Ramos (cell line): Measurements from ENCODE around the gene ZKSCAN8.

Source experiments
- in situ Hi-C: fragments of 300-500 bp; cut with MboI; formaldehyde crosslinking; loops from one replicate; pipeline ENCODE4 v1.14.3; 2022; ENCODE audit warnings: low sequenced_read_pairs; ENCODE audit not compliant: unreplicated experiment

Gene ZKSCAN8

DNA sequence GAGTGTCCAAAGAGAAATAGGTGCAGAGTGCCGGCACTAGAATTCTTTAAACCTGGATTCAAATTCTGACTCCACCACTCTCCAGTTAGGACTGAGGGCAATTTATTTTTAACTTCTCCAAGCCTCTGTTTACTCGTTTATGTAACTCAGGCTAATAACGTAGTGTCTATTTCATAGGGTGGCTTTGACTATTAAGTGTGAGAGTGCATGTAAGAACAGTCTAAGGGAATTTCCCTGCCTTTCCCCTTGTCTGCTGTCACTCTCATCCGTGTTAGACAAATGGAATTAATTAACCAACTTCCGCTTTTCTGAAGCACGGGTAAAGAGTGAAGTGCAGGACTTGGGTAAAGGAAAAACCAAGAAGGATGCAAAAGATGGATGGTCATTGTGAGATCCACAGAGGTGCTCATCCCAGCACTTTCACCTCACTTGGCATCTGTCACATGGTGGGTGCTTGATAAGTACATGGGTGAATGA, 4.1 kb upstream of the ZKSCAN8 start:
- in situ Hi-C loops: no loop called here

DNA sequence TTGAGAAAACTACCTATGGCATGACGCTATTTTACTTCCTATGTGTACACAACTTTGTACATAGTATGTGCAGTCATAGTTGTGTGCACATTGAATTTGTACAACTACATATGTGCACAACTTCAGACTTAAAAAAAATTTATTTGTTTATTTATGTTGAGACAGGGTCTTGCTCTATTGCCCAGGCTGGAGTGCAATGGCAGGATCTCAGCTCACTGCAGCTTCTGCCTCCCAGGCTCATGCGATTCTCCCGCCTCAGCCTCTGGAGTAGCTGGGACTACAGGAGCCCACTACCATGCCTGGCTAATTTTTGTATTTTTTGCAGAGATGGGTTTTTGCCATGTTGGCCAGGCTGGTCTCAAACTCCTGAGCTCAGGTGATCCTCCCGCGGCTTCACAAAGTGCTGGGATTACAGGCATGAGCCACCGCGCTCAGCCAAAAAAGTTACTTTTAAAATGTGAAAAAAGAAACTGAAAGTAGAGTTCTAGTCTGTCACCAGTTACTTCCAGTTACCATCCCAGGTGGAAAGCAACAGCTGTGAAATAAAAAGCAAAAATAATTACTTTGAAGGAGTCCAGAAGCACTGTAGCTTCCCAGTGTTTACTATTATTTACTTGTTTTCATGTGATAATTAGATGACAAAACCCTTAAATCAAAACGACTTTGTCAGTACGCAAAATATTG, 1.7 kb upstream of the ZKSCAN8 start:
- in situ Hi-C loops: no loop called here

- in situ Hi-C loops: no loop called here
These were observed 1.1 kb upstream of the ZKSCAN8 start for GRCh38 chr6:28140616-28141015.

- in situ Hi-C loops: no loop called here
These were observed 763 bp downstream of the ZKSCAN8 start for GRCh38 chr6:28142446-28142845.

DNA sequence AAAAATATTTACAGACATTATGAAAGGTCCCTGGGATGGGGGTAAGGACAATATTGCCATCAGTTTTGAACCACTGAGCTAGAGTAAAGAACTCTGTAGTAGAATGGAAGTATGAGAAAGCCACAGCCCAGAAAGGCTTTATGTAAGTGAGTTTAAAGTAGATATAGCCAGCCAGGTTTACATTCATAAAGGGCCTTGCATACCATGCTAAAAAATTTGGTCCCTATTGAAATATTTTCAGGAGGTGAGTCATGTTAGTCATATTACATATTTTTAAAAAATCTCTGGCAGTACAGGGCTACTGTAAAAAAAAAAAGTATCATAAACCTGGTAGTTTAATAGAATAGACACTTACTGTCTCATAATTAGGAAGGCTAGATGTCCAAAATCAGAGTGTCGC, 3.5 kb downstream of the ZKSCAN8 start:
- in situ Hi-C loops: no loop called here

- in situ Hi-C loops: no loop called here
These were observed 10.8 kb downstream of the ZKSCAN8 start for GRCh38 chr6:28152531-28152930.

DNA sequence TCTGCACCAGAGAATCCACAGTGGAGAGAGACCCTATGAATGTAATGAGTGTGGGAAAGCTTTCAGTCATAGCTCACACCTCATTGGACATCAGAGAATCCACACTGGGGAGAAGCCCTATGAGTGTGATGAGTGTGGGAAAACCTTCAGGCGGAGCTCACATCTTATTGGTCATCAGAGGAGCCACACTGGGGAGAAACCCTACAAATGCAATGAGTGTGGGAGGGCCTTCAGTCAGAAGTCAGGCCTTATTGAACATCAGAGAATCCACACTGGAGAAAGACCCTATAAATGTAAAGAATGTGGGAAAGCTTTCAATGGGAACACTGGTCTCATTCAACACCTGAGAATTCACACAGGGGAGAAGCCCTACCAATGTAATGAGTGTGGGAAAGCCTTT, 11.9 kb downstream of the ZKSCAN8 start:
- in situ Hi-C loops: no loop called here

GRCh38 chr6:28154357-28154756, 12.7 kb downstream of the ZKSCAN8 start:
- in situ Hi-C loops: no loop called here

GRCh38 chr6:28158318-28158717, 16.6 kb downstream of the ZKSCAN8 start:
- in situ Hi-C loops: no loop called here

DNA sequence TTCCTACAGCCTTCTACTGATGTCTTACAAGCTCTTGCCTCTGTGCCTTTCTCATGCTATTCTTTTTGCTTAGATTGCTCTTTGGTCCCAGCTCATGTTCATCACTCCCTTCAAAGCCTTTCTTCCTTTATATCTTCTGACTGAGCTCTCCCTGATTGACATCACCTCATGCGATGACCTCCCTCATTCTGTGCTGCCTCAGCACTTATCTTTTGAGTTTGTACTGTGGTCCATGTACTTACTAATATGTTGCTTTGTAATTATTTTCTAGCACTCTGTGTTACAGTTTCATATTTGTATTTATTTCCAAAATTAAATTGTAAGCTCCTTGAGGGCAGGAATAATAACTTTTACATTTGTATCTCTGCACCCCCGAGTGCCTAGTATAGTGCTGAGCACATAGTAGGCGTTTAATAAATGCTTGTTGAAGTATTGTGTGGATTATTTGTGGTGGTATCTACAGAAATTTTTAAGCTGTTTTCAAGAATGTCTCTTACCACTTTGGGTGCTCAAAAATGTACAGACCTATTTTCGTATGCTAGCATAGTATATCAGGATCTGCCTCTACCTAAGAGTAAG, 17.4 kb downstream of the ZKSCAN8 start:
- in situ Hi-C loops: no loop called here

DNA sequence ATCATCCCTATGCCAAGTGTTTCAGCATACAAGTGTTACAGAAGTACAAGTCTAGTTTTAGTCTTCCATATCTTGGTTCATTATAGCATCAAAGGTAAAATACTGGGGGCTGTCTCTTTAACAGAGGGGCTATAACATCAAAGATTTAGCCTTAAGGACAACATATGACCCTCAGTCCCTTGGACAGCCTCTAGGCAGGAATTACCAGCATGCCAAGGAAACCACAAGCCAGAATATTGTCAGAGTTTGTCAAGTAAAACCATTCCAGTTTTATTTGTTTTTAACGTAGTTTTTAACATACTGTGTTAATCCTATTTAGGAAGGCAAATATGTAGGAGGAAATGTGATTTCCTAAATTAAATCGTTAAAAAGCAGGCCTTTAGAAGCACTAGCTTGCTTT, 18.6 kb downstream of the ZKSCAN8 start:
- in situ Hi-C loops: no loop called here

GRCh38 chr6:28161410-28162079, 19.9 kb downstream of the ZKSCAN8 start:
- in situ Hi-C loops: no loop called here

- in situ Hi-C loops: no loop called here
These were observed 23.9 kb downstream of the ZKSCAN8 start for GRCh38 chr6:28165563-28165962.

- in situ Hi-C loops: no loop called here
These were observed 25.4 kb downstream of the ZKSCAN8 start for GRCh38 chr6:28167068-28167467.

DNA sequence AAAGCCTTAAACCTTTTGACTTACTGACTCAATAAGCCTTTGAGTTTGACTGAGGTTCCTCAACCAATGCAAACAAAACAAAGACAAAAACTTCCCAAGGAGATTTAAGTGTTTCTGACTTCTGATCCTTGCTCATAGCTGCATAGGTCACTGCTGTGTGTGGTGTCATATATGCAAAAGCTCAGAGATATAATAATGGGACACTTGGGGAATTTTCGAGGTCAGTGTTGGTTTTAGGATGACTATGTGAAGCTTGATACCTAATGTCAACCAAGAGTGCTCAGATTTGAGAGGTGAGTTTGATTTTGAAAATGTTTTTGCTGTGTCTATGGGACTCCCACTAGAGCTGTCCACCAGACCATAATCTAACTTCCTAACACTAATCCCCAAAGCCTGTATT, 26.2 kb downstream of the ZKSCAN8 start:
- in situ Hi-C loops: no loop called here

DNA sequence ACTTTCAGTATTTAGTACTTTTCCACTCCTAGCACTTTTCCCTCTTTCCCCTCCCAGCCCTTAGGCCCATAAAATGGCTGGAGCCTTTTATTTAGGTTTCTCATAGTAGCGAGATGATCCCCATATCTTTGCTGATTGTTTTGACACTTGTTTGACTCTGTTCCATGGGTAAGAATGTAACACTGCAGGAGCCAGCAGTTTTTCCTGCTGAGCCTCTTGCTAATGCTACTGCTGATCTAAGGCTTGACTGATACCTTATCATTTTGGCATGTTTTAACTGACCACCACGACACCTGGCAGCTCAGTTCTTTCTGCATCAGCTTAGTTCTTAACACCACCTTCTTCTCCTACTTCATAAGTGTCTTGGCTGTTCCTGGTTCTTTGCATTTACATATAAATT, 29.6 kb downstream of the ZKSCAN8 start:
- in situ Hi-C loops: no loop called here

GRCh38 chr6:28172006-28172405, 30.3 kb downstream of the ZKSCAN8 start:
- in situ Hi-C loops: no loop called here

GRCh38 chr6:28176373-28176772, 34.7 kb downstream of the ZKSCAN8 start:
- in situ Hi-C loops: no loop called here

- in situ Hi-C loops: no loop called here
These were observed 40.6 kb downstream of the ZKSCAN8 start for GRCh38 chr6:28182255-28182654.

DNA sequence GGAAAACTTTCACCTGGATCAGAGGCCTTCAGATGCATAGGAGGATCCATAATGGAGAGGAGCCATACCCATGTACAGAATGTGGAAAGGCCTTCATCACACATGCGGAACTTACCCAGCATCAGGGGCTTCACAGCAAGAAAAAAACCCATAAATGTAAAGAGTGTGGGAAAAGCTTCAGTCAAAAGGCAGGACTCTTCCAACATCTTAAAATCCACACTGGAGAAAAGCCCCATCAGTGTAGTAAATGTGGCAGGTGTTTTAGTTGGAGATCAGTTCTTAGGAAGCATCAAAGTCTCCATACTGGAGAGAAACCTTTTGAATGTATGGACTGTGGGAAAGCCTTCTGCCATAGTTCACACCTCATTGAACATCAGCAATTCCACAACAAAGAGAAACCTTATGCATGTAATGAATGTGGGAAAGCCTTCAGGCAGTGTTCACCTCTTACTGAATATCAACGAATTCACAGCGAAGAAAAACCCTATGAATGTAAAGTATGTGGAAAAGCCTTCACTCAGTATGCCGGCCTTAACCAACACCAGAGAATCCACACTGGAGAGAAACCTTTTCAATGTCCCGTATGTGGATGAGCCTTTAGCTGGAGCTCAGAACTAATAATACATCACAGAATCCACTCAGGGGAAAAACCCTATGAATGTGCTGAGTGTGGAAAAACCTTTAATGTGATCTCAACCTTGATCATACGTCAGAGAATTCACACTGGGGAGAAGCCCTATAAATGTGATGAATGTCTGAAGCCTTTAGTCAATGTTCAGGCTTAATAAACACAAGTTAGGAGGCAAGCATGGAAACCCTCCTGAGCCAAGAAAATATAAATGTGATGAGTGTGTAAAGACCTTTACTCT, 46.7 kb downstream of the ZKSCAN8 start:
- in situ Hi-C loops: no loop called here

- in situ Hi-C loops: no loop called here
These were observed 58.3 kb downstream of the ZKSCAN8 start for GRCh38 chr6:28200020-28200419.
